CD4-positive, alpha-beta memory T cell (primary cell): ENCODE measurements around the gene SLC6A18. TPM values are rescaled to one million over a fixed set of nuclear protein-coding genes. Genes with fewer than 3 reads are reported as not detected.
A peak's percentile ranks its signal among the peaks of the same experiment; 100 is the strongest.

Source experiments
- CTCF ChIA-PET: fragments of 350-600 bp; sonication (Branson Sonifier 250); formaldehyde crosslinking; loops from one replicate; lab custom pipeline; 2021; ENCODE audit warnings: inconsistent platforms; ENCODE audit not compliant: partially characterized antibody; lab: Charles Lee
- POLR2A ChIA-PET: fragments of 350-600 bp; sonication (Branson Sonifier 250); formaldehyde crosslinking; loops from one replicate; lab custom pipeline; 2021; ENCODE audit not compliant: partially characterized antibody; lab: Charles Lee
- DNase-seq, 5 donors: peaks; one replicate each; pipeline versions ENCODE4 v3.0.0 to v3.0.0-alpha.2; 2020 to 2022; ENCODE audit warnings: mixed read lengths in 1 of 5
- H3K27ac ChIP-seq: one replicate; pipeline ENCODE4 v1.7.0; 2013; ENCODE audit warnings: low read depth, low read length
- H3K27me3 ChIP-seq: 2 replicates; pipeline ENCODE4 v1.7.0; 2013; ENCODE audit warnings: mild to moderate bottlenecking, low read length, moderate library complexity; ENCODE audit not compliant: insufficient read depth
- H3K36me3 ChIP-seq: 2 replicates; pipeline ENCODE4 v1.7.0; 2013; ENCODE audit warnings: mild to moderate bottlenecking, low read length, moderate library complexity; ENCODE audit not compliant: insufficient read depth
- H3K4me1 ChIP-seq: 2 replicates; pipeline ENCODE4 v1.7.0; 2013; ENCODE audit warnings: mild to moderate bottlenecking, low read length, moderate library complexity; ENCODE audit not compliant: insufficient read depth
- H3K4me3 ChIP-seq, 2 donors: one replicate each; pipeline ENCODE4 v1.7.0; 2013; ENCODE audit warnings: low read length in 2 of 2, mild to moderate bottlenecking in 1 of 2
- H3K9me3 ChIP-seq, 2 donors: one replicate each; pipeline ENCODE4 v1.7.0; 2013; ENCODE audit warnings: low read length in 2 of 2, control low read depth in 1 of 2; ENCODE audit not compliant: control insufficient read depth in 1 of 2
- H3K27ac Mint-ChIP-seq, 7 donors: one replicate each; pipeline ENCODE4 v1.8.0; 2020 to 2021; ENCODE audit warnings: mixed read lengths in 7 of 7, mild to moderate bottlenecking in 6 of 7, inconsistent platforms in 3 of 7, moderate library complexity in 3 of 7
- H3K27me3 Mint-ChIP-seq, 2 donors: one replicate each; pipeline ENCODE4 v1.8.0; 2020 to 2021; ENCODE audit warnings: mixed read lengths in 2 of 2
- H3K36me3 Mint-ChIP-seq, 2 donors: one replicate each; pipeline ENCODE4 v1.8.0; 2020 to 2021; ENCODE audit warnings: mixed read lengths in 2 of 2, inconsistent platforms in 1 of 2, mild to moderate bottlenecking in 1 of 2
- H3K4me1 Mint-ChIP-seq, 4 donors: one replicate each; pipeline ENCODE4 v1.8.0; 2020 to 2021; ENCODE audit warnings: mixed read lengths in 4 of 4, mild to moderate bottlenecking in 1 of 4
- H3K4me3 Mint-ChIP-seq, 8 donors: one replicate each; pipeline ENCODE4 v1.8.0; 2020 to 2021; ENCODE audit warnings: mixed read lengths in 8 of 8, mild to moderate bottlenecking in 7 of 8, moderate library complexity in 6 of 8, inconsistent platforms in 3 of 8
- H3K9me3 Mint-ChIP-seq, 8 donors: one replicate each; pipeline ENCODE4 v1.8.0; 2020 to 2021; ENCODE audit warnings: mixed read lengths in 8 of 8, mild to moderate bottlenecking in 5 of 8, inconsistent platforms in 3 of 8, moderate library complexity in 1 of 8
- intact Hi-C: fragments of 100-400 bp; cut with micrococcal nuclease; formaldehyde crosslinking; loops from one replicate; pipeline ENCODE4 v1.15.1; 2023
- polyA plus RNA-seq, 2 donors: library from polyadenylated mRNA; unstranded; fragments of 300-500 nt; fragmentation: Illumina TruSeq; gene quantifications; one replicate each; pipeline ENCODE4 v1.2.3, GENCODE V29; 2021
- total RNA-seq, 2 experiments: library from RNA; stranded (reverse); gene quantifications; one replicate each; pipeline ENCODE4 v1.2.3, GENCODE V29; 2021

The SLC6A18 gene
- total and polyA plus RNA-seq, 4 experiments from 2014 or later = not detected

DNA sequence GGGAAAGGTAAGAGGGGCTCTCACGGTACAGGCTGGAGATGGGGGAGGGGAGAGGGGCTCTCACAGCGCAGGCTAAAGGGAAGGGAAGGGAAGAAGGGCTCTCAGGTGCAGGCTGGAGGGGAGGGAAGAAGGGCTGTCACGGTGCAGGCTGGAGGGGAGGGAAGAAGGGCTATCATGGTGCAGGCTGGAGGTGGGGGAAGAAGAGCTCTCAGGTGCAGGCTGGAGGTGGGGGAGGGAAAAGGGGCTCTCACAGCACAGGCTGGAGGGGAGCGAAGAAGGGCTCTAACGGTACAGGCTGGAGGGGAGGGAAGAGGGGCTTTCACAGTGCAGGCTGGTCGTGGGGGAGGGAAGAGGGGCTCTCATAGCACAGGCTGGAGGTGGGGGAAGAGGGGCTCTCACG is 4.6 kb downstream of the SLC6A18 start:
- ChIA-PET CTCF (no interaction called here), POLR2A (no interaction called here)
- Histone ChIP-seq H3K9me3 (no peaks in the 10 kb centered on the region), H3K36me3 (no peaks in the 10 kb centered on the region), H3K27ac (no peak overlapping the region), H3K27me3 (no peaks in the 10 kb centered on the region), H3K4me3 (no peak overlapping the region), H3K4me1 (no peaks in the 10 kb centered on the region)
- H3K27me3 Mint-ChIP-seq = peaks cover 2 to 8% of the 10 kb centered on the region in 2 donors
- DNase-seq = no peak
- peaks cover 0 to 2% (median 0%) of the 10 kb centered on the region in 8 donors for H3K9me3 Mint-ChIP-seq
- intact Hi-C loops = no loop called here
- peaks cover 0 to 5% (median under 1%) of the 10 kb centered on the region in 4 donors for H3K4me1 Mint-ChIP-seq
- no peak overlapping the region for H3K27ac Mint-ChIP-seq
- H3K36me3 Mint-ChIP-seq = no peaks in the 10 kb centered on the region
- no peak overlapping the region for H3K4me3 Mint-ChIP-seq

GRCh38 chr5:1230551-1230950 is 5.4 kb downstream of the SLC6A18 start:
- POLR2A ChIA-PET = no interaction called here
- intact Hi-C loops = no loop called here
- peaks cover 0 to 4% (median under 1%) of the 10 kb centered on the region in 8 donors for H3K9me3 Mint-ChIP-seq

DNA sequence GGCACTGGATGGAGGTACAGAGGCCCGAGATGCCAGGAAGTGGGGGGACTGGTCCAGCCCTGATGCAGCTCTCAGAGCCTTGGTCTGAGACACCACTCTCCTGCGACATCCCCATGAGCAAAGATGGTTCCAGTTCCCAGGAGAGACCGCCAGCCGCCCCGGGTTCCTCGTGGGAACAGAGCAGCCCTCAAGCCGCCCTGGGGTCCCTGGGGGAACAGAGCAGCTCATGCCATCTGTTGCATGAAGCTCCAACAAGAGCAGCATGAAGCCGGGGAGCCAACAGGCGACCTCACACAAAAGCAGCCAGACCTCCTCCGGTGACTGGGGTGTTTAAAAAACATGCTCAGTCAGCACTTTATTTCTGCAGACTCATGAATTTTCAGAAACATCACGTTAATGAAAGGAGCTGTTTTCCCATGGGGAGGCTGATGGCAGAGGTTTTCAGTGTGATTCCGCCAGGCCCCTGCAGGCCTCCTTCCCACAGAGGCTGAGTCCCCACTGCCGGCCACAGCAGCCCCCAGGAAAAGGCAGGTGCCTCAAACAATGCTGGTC is 6.2 kb downstream of the SLC6A18 start:
- H3K4me3 ChIP-seq = no peak overlapping the region
- H3K4me1 ChIP-seq = no peaks in the 10 kb centered on the region
- CTCF ChIA-PET = no interaction called here
- Mint-ChIP-seq H3K27ac (no peak overlapping the region), H3K9me3 (peaks cover 4 to 12% (median 8%) of the 10 kb centered on the region in 8 donors), H3K36me3 (no peaks in the 10 kb centered on the region), H3K4me1 (peaks cover 0 to 5% (median under 1%) of the 10 kb centered on the region in 4 donors), H3K27me3 (peaks cover 6 to 14% of the 10 kb centered on the region in 2 donors), H3K4me3 (no peak overlapping the region)
- H3K27me3 ChIP-seq = no peaks in the 10 kb centered on the region
- intact Hi-C loops = no loop called here
- H3K9me3 ChIP-seq = no peaks in the 10 kb centered on the region
- no peaks in the 10 kb centered on the region for H3K36me3 ChIP-seq
- POLR2A ChIA-PET = no interaction called here
- no peak overlapping the region for H3K27ac ChIP-seq
- peak in 1 of 5 donors; percentile 16 for DNase-seq

More at GRCh38 chr5:1230551-1230950, 5.4 kb downstream of the SLC6A18 start:
- DNase-seq = no peak
- Mint-ChIP-seq H3K4me3 (no peak overlapping the region), H3K4me1 (peaks cover 0 to 5% (median under 1%) of the 10 kb centered on the region in 4 donors), H3K27me3 (peaks cover 2 to 8% of the 10 kb centered on the region in 2 donors), H3K27ac (peak overlapping the region in 1 of 7 donors; percentile 56), H3K36me3 (no peaks in the 10 kb centered on the region)
- CTCF ChIA-PET = no interaction called here
- no peak overlapping the region for H3K4me3 ChIP-seq
- no peaks in the 10 kb centered on the region for H3K4me1 ChIP-seq
- H3K9me3 ChIP-seq = no peaks in the 10 kb centered on the region
- H3K27me3 ChIP-seq = no peaks in the 10 kb centered on the region
- no peak overlapping the region for H3K27ac ChIP-seq
- H3K36me3 ChIP-seq = no peaks in the 10 kb centered on the region

GRCh38 chr5:1232780-1233179 is 7.6 kb downstream of the SLC6A18 start:
- peaks cover 4 to 15% (median 8%) of the 10 kb centered on the region in 8 donors for H3K9me3 Mint-ChIP-seq

DNA sequence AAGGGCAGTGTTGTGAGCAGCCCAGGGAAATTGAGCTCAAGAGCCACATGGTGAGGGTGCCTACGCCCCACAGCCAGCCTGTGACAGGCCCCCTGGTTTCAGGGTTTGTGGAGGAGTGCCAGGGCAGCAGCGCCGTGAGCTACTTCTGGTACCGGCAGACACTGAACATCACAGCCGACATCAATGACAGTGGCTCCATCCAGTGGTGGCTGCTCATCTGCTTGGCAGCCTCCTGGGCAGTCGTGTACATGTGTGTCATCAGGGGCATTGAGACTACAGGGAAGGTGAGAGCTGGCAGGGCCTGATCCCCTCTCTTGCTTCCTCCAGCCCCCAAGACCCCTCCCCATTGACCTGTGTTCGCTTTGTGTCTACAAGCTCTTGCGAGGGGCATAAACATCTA is 10.2 kb downstream of the SLC6A18 start:
- H3K27me3 Mint-ChIP-seq = peaks cover 5 to 8% of the 10 kb centered on the region in 2 donors
- CTCF ChIA-PET = no interaction called here
- Histone ChIP-seq H3K4me3 (no peak overlapping the region), H3K9me3 (no peaks in the 10 kb centered on the region), H3K36me3 (no peaks in the 10 kb centered on the region), H3K27me3 (no peaks in the 10 kb centered on the region), H3K27ac (no peak overlapping the region), H3K4me1 (no peaks in the 10 kb centered on the region)
- no peaks in the 10 kb centered on the region for H3K4me1 Mint-ChIP-seq
- no peak for DNase-seq
- intact Hi-C loops = no loop called here
- H3K4me3 Mint-ChIP-seq = peak overlapping the region in 1 of 8 donors; percentile 22
- POLR2A ChIA-PET = no interaction called here
- no peak overlapping the region for H3K27ac Mint-ChIP-seq
- H3K36me3 Mint-ChIP-seq = no peaks in the 10 kb centered on the region
- H3K9me3 Mint-ChIP-seq = peaks cover 4 to 15% (median 8%) of the 10 kb centered on the region in 8 donors

More at GRCh38 chr5:1232780-1233179, 7.6 kb downstream of the SLC6A18 start:
- peak in 1 of 5 donors; percentile 33 for DNase-seq
- Histone ChIP-seq H3K4me1 (no peaks in the 10 kb centered on the region), H3K9me3 (no peaks in the 10 kb centered on the region), H3K27me3 (no peaks in the 10 kb centered on the region), H3K4me3 (no peak overlapping the region), H3K36me3 (no peaks in the 10 kb centered on the region), H3K27ac (no peak overlapping the region)
- peaks cover 8 to 14% of the 10 kb centered on the region in 2 donors for H3K27me3 Mint-ChIP-seq
- intact Hi-C loops = no loop called here
- no peak overlapping the region for H3K4me3 Mint-ChIP-seq
- CTCF ChIA-PET = no interaction called here
- POLR2A ChIA-PET = no interaction called here
- H3K27ac Mint-ChIP-seq = no peak overlapping the region
- H3K36me3 Mint-ChIP-seq = no peaks in the 10 kb centered on the region
- peaks cover 0 to 5% (median 0%) of the 10 kb centered on the region in 4 donors for H3K4me1 Mint-ChIP-seq

GRCh38 chr5:1235838-1236237 is 10.7 kb downstream of the SLC6A18 start:
- peaks cover 4 to 15% (median 8%) of the 10 kb centered on the region in 8 donors for H3K9me3 Mint-ChIP-seq
- H3K4me1 ChIP-seq = no peaks in the 10 kb centered on the region
- ChIA-PET CTCF (no interaction called here), POLR2A (no interaction called here)
- H3K27me3 ChIP-seq = no peaks in the 10 kb centered on the region
- H3K4me1 Mint-ChIP-seq = no peaks in the 10 kb centered on the region
- intact Hi-C loops = no loop called here
- H3K4me3 Mint-ChIP-seq = peak overlapping the region in 1 of 8 donors; percentile 22
- H3K4me3 ChIP-seq = no peak overlapping the region
- no peaks in the 10 kb centered on the region for H3K36me3 ChIP-seq
- no peak overlapping the region for H3K27ac Mint-ChIP-seq
- no peaks in the 10 kb centered on the region for H3K9me3 ChIP-seq
- peaks cover 7 to 8% of the 10 kb centered on the region in 2 donors for H3K27me3 Mint-ChIP-seq
- no peak for DNase-seq
- H3K36me3 Mint-ChIP-seq = no peaks in the 10 kb centered on the region
- H3K27ac ChIP-seq = no peak overlapping the region

- H3K9me3 ChIP-seq = no peaks in the 10 kb centered on the region
- Mint-ChIP-seq H3K9me3 (peaks cover 4 to 14% (median 8%) of the 10 kb centered on the region in 8 donors), H3K4me1 (no peaks in the 10 kb centered on the region), H3K27ac (no peak overlapping the region), H3K36me3 (no peaks in the 10 kb centered on the region), H3K27me3 (peaks cover 8% of the 10 kb centered on the region in 2 donors), H3K4me3 (no peak overlapping the region)
- intact Hi-C loops = no loop called here
- ChIA-PET POLR2A (no interaction called here), CTCF (no interaction called here)
- H3K4me1 ChIP-seq = no peaks in the 10 kb centered on the region
- H3K36me3 ChIP-seq = no peaks in the 10 kb centered on the region
- no peaks in the 10 kb centered on the region for H3K27me3 ChIP-seq
- H3K4me3 ChIP-seq = no peak overlapping the region
- DNase-seq = no peak
- no peak overlapping the region for H3K27ac ChIP-seq
Observed at GRCh38 chr5:1239505-1240251, 14.5 kb downstream of the SLC6A18 start.
